ENCODE measurements around the gene RTN4RL1.
A peak's percentile ranks its signal among the peaks of the same experiment; 100 is the strongest.

The RTN4RL1 gene

DNA sequence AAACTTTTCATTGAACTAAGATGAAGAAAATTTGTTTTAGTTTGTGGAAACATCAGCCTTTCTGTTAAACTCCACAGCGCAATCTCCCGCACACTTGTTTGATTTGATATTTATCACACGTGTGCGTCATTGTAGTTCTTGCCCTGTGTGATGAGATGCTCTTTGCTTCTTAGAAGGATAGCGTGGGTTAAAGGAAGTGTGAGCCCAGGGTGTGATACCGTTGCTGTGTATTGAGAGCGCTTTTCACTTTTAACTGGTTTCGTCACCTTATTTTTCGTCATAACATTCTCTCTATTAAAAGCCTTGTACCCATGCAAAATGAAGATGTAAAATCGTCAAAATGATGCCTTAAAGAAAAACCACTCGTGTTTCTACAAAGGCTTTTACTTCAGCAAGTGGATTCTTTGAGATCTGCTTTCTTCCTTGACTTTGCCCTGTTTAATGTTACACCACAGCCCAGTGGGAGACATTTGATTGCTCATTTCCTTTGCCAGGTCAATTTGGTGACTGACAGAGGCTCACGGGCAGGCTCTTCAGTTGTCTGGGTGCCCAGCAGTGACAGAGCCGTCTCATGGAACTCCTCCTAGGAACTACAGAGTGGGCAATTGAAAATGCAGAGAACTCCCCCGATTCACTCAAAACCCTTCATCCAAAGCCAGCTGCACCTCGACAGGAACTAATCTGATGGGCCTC lies 134.2 kb downstream of the RTN4RL1 start:
- peak; percentile 61 for DNase-seq (ENCODE audit: low spot score)

DNA sequence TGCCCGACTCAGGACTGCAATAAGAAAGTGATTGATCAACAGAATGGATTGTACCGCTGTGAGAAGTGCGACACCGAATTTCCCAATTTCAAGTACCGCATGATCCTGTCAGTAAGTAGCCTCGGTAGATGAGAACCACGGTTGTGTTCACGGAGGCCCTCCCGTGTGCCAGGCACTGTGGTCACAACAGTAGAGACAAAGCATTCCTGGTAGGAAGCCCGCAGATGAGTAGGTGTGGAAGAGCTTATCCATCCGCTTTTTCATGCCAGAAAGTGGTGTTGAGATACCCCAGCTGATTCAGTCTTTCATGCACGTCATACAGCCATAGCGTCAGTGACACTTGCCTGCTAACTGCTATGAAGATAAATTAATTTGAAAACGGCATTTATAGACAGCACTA lies 136.4 kb downstream of the RTN4RL1 start:
- no peak for DNase-seq (ENCODE audit: low spot score)
